CD4-positive, alpha-beta T cell treated with Interleukin-12 subunit alpha and Interleukin-12 subunit beta, for 1 hour (primary cell): ENCODE data around the gene HIGD1A.
"Not testable (repeated sequence)": the region's sequence is repeated elsewhere in the genome, so short reads cannot be mapped to it uniquely, and the experiment has no call there.

Experiments
- DNase-seq: peaks from one replicate; pipeline ENCODE4 v3.0.0-alpha.2; 2020

Gene HIGD1A

GRCh38 chr3:42829083-42829627 is 24.9 kb upstream of the HIGD1A start:
- DNase-seq = no peak

DNA sequence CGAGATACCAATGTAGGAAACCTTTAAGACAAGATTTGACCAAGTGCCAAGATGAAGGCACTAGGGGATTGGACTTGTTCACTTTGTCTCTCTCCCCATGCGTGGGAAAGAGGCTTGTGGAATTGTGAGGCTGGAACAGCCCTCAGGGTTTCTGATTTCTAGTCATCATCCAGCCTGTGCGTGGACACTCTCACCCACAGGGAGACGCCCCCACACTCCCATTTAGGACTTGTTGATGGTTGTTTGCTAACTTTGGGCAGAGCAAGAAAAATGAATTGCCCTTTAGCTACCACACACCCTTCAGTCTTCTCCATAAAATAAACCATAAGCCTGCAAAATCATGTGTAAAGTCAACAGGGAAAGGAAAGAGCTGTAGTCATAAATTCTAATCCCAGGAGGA is 23.4 kb upstream of the HIGD1A start:
- DNase-seq = no peak

GRCh38 chr3:42827023-42827422 is 22.7 kb upstream of the HIGD1A start:
- no peak for DNase-seq

- no peak for DNase-seq
These were observed 21.9 kb upstream of the HIGD1A start for GRCh38 chr3:42826141-42826540.

DNA sequence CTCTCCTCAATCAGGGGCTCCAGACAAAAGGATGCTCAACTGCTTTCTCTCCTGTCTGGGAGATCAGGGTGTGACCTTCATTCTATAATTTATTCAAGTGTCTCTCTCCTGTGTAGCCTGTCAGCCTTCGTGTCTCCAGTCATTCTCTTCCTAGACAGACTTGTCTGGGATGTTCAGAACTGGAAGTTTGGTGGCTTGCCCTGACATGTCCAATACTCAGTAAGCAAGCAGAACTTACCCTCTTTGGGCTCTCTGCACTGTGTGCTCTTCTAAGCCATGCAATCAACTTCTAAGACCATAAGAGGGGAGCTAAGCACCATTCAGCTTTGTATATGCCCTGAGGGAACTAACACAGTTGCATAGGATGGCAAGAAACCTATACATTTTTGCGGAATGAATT is 19.1 kb upstream of the HIGD1A start:
- no peak for DNase-seq

- DNase-seq = no peak
These were observed 18.5 kb upstream of the HIGD1A start for GRCh38 chr3:42822828-42823227.

DNA sequence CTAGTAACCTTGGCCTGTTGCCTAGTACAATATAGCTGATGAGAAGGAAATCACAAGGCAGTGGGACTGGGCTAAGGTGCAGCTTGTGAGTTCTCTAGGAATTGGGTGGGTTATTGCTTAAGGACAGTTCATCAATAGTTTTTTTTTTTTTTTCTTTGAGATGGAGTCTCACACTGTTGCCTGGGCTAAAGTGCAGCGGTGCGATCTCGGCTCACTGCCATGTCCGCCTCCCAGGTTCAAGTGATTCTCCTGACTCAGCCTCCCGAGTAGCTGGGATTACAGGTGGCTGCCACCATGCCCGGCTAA is 16.4 kb upstream of the HIGD1A start:
- no peak for DNase-seq

- DNase-seq = no peak
These were observed 15.2 kb upstream of the HIGD1A start for GRCh38 chr3:42819351-42819965.

GRCh38 chr3:42815826-42816225 is 11.5 kb upstream of the HIGD1A start:
- no peak for DNase-seq

- DNase-seq = no peak
These were observed 10.7 kb upstream of the HIGD1A start for GRCh38 chr3:42814914-42815507.

- DNase-seq = no peak
These were observed 10.0 kb upstream of the HIGD1A start for GRCh38 chr3:42814246-42814645.

GRCh38 chr3:42811118-42811883 is 7.0 kb upstream of the HIGD1A start:
- not testable (repeated sequence) for DNase-seq

DNA sequence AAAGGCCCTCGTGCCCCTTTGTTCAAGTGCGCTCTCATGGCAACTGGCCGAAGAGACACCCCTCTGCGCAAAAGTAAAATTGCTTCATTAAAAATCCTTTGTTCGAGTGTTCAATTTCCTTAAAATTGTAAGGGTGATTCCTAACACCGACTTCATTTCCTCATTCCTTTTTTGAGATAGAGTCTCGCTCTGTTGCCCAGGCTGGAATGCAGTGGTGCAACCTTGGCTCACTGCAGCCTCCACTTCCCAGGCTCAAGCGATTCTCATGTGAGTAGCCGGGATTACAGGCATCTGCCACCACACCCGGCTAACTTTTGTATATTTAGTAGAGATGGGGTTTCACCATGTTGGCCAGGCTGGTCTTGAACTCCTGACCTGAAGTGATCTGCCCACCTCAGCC is 6.4 kb upstream of the HIGD1A start:
- DNase-seq = not testable (repeated sequence)

DNA sequence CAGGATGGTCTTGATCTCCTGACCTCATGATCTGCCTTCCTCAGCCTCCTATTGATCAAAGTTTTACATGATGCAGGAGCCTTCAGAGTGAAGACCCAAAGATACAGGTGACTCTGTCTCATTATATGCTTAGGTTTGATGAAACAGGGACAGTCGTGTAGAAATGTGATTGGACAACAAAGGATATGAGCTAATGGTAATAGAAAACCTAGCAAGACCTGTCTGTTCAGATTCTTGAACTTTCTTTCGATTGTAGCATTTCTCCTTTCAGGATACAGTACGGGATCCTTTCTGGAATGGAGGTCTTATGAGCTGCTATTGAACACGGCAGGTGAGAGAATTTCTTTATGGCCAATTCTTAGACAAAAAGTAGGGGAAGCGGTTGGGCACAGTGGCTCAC is 4.9 kb upstream of the HIGD1A start, which contains the start of gene ACKR2:
Gene ACKR2, plus strand, starts transcription at position 244 of the 400 bp plus-strand sequence. CDS start 55,058 bp downstream, outside the sequence.
- DNase-seq = no peak

- DNase-seq = no peak
These were observed 3.6 kb upstream of the HIGD1A start for GRCh38 chr3:42807929-42808328.

DNA sequence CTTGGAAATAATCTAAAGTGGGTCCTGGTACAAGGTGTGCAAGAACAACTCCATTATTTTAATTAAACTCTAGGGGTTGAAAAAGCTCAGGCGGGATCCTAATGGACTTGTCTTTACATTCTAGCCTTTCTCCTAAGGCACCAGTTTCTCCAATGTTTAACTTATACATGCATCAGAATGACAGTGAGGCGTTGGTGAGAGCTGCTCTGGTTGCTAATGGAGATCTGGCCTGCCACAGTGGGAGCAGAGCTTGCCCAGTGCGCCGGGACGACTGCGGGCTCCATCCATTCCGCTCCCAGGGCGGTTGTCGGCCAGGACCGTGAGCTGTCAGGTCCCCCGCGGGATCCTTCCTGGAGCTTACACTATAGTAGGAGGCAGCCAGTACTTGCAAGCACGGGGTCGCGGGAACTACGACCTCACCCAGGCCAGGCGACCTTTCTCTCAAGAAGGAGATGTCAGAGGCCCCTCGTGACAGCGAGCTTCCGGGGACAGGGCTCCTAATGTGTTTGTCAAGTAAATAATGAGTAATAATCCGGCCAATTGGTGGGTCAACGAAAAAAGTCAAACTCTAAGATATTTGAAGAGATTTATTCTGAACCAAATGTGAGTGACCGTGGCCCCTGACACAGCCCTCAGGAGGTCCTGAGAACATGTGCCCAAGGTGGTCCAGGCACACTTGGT is 991 bp upstream of the HIGD1A start:
- DNase-seq = no peak

GRCh38 chr3:42804831-42805132 is 492 bp upstream of the HIGD1A start:
- no peak for DNase-seq

DNA sequence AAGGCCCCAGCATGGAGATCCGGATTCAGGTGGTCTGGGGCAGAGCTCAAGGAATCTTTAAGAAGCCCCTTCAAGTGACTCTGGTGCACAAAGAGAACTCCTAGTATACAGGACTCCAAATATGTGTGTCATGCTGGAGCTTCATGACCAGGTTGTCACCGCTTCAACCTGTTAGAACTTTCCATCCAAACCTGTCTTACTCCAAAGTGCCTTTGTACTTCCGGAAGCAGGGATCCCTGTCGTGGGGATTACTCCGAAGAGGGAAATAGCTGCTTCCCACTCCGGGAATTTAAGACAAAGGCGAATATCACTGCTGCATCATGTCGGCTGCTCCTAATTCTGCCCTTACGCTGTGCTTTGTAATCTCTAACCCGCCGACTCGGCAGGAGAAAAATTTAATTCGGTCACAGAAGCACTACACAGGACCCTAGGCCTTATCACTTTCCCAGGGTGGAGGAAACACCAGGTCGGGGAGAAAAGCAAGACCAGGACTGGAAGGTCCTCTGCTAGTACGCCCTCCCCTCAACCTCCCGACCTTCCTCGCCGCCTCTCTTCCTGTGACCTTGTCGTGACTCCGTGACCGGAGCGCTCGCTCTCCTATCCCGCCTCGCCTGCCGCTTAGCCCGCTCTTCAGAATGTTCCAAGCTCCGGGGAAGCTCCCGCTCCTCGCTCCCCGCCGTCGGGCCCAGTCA is 730 bp downstream of the HIGD1A start:
- peak; percentile 6 for DNase-seq

DNA sequence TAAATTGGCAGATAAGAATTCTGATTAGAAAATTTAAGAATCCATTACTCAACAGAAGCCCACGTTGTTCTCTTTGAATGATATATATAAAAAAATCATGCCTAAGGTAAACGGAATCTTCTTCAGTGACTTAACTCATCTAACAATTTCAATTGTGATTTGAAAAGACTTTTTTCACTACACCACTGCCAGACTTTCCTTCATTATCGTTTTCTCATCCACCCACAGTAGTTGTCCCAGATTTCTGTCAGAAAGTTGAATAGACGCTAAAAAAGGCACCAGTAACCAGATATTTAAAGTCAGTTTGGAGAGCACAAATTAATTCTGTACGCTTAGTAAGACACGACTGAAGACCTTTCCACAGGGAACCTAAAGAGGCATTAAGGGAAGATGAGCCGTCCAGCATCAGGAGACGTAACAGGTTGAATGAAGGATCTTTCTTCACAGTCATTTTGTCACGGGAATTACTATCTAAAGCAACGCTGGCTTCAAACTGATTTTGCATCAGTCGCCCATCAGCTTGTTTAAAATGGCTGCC is 1.3 kb downstream of the HIGD1A start:
- no peak for DNase-seq

DNA sequence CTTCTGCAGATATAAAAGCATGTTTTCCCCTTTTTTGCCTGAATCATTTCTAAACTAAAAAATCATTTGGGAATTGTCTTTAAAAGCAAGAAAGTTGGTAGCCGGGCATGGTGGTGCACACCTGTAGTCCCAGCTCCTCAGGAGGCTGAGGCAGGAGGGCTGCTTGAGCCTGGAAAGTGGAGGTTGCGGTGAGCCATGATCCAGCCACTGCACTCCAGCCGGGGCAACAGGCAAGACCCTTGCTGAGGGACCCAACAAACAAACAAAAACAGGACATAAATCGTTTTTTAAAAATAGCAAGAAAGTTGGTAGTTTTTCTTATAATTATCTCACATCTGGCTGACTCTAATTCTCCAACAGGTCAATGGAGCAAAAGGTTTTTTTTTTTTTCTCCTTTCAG is 2.5 kb downstream of the HIGD1A start:
- DNase-seq = no peak

GRCh38 chr3:42801048-42801620 is 3.2 kb downstream of the HIGD1A start:
- no peak for DNase-seq

DNA sequence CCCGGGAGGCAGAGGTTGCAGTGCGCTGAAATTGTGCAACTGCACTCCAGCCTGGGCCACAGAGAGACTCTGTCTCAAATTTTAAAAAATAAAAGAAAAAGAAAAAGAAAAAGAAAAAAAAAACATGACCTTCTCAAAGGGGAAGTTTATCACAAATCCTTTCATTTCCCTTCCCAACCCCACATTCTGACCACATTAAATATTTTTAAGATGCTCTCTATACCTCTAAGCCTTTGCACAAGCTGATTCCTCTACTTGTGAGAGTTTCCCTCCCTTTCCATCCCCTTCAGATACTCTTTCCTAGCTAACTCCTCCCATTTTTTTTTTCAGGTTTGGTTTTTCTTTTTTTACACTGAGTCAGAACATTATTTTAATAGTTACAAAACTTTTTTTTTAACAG is 4.0 kb downstream of the HIGD1A start:
- DNase-seq = no peak
